ENCODE measurements around the gene CNTN2. TPM values are rescaled to one million over a fixed set of nuclear protein-coding genes. Genes with fewer than 3 reads are reported as not detected.

Gene CNTN2
- total RNA-seq, 1 experiment from 2014 or later: 1.2 TPM

DNA sequence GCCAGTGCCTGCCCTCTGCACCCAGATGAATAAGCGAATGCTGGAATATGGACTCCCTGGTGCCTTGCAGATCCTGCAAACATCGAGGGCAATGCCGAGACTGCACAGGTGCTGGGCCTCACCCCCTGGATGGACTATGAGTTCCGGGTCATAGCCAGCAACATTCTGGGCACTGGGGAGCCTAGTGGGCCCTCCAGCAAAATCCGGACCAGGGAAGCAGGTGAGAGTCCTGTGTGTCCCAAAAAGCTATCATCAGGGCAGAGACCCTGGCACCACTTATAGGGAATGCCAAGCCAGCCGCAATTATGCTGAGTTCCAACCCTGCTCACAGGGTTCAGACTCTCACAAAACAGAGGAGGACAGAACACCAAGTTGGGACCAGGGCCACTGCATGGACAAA lies 24.0 kb downstream of the CNTN2 start:
- Mint-ChIP-seq H3K27me3 (ENCODE audit: low read depth) (no peaks in the 10 kb centered on the region), H3K4me1 (peaks cover 3% of the 10 kb centered on the region; the same call in 1 of the 2 replicates), H3K4me3 (no peak overlapping the region), H3K36me3 (no peaks in the 10 kb centered on the region), H3K9me3 (no peaks in the 10 kb centered on the region), H3K27ac (no peak overlapping the region)
- TF ChIP-seq, protein P1, sequence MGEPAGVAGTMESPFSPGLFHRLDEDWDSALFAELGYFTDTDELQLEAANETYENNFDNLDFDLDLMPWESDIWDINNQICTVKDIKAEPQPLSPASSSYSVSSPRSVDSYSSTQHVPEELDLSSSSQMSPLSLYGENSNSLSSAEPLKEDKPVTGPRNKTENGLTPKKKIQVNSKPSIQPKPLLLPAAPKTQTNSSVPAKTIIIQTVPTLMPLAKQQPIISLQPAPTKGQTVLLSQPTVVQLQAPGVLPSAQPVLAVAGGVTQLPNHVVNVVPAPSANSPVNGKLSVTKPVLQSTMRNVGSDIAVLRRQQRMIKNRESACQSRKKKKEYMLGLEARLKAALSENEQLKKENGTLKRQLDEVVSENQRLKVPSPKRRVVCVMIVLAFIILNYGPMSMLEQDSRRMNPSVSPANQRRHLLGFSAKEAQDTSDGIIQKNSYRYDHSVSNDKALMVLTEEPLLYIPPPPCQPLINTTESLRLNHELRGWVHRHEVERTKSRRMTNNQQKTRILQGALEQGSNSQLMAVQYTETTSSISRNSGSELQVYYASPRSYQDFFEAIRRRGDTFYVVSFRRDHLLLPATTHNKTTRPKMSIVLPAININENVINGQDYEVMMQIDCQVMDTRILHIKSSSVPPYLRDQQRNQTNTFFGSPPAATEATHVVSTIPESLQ (CRISPR knock-in tag; IDR thresholded peaks at IDR 0.05): no peak
- no peak for TF ChIP-seq MYBL2 (CRISPR knock-in tag; IDR thresholded peaks at IDR 0.05)
- TF ChIP-seq RORB (CRISPR knock-in tag; IDR thresholded peaks at IDR 0.05): no peak
- TF ChIP-seq ZNF263 (CRISPR knock-in tag; IDR thresholded peaks at IDR 0.05; ENCODE audit: low read depth): no peak
- no peak for TF ChIP-seq SOX15 (CRISPR knock-in tag; IDR thresholded peaks at IDR 0.05)
- TF ChIP-seq RELA (CRISPR knock-in tag; IDR thresholded peaks at IDR 0.05; ENCODE audit: borderline replicate concordance): no peak
- no peak for TF ChIP-seq TEAD1 (CRISPR knock-in tag; IDR thresholded peaks at IDR 0.05)
- no peak for TF ChIP-seq SMAD3 (CRISPR knock-in tag; IDR thresholded peaks at IDR 0.05; ENCODE audit: borderline replicate concordance)
- TF ChIP-seq CREB1 (CRISPR knock-in tag; IDR thresholded peaks at IDR 0.05): no peak
- no peak for TF ChIP-seq NFATC4 (CRISPR knock-in tag; IDR thresholded peaks at IDR 0.05)
- no peak for TF ChIP-seq ATF1 (CRISPR knock-in tag; IDR thresholded peaks at IDR 0.05)
- DNase-seq (ENCODE audit: low spot score) (no peak), ATAC-seq (no peak)
- ChIA-PET CTCF (interaction anchor here (1.3 to 2.1 kb wide), 5 partner anchors 9 to 77 kb away, joined by 5 to 57 read pairs (median 6); partner anchors contain the start of gene RBBP5), POLR2A (no interaction called here)

DNA sequence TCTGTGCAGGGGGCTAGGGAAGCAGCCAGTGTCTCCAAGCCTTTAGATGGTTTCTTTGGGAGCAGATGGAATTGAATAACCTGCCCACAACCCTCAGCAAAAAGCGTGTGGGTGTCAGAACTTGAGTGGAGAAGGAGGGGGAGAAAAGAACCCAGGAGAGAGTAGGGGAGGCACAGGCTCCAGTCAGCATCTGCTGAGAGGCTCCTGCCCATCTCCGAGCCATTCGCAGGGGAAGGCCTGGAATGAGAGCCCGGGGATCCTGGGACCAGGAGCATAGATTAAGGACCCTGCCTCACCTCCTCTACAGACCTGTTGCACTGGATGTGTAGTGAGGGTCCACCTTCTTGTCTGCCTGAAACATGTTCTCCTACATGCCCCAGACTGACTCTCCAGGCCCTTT lies 25.0 kb downstream of the CNTN2 start:
- Mint-ChIP-seq H3K4me3 (no peak overlapping the region), H3K9me3 (no peaks in the 10 kb centered on the region), H3K27me3 (ENCODE audit: low read depth) (no peaks in the 10 kb centered on the region), H3K36me3 (no peaks in the 10 kb centered on the region), H3K4me1 (0 out of 2 replicates have a peak, but pooled peaks cover 2% of the 10 kb centered on the region), H3K27ac (no peak overlapping the region)
- ChIA-PET CTCF (interaction anchor here (1.8 kb wide), 1 partner anchor 79 kb away, joined by 8 read pairs; no protein-coding TSS in a partner anchor), POLR2A (no interaction called here)
- no peak for TF ChIP-seq ZNF219 (CRISPR knock-in tag; IDR thresholded peaks at IDR 0.05; ENCODE audit: borderline replicate concordance)
- no peak for DNase-seq (ENCODE audit: low spot score)
- no peak for ATAC-seq

DNA sequence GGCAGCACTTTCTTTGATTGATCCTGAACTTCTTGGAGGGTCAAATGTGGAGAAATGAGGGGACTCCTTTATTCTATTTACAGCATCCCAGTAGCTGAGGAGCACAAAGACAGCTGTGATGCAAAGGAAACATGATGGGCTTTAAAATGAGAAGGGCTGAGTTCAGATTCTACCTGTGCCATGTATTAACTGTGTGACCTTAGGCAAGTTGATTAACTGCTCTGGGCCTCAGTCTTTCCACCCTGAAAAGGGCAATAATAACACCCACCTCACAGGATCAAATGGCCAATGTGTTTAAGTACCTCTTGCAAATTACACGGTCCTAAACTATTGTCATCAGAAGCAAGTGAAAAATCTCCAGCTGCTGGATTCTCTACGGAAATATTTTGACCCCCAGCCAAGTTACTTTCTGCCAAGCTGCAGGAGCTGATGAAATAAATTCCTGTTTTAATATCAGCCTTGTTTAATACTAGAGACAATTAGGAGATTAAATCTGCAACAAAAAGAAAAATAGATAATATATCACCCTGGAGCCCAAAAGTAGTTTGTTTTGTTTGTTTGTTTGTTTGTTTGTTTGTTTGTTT lies 25.5 kb downstream of the CNTN2 start:
- ChIA-PET POLR2A (no interaction called here), CTCF (interaction anchor here (1.8 kb wide), 1 partner anchor 79 kb away, joined by 8 read pairs; no protein-coding TSS in a partner anchor)
- 0 out of 2 replicates have a peak, but pooled peaks cover 2% of the 10 kb centered on the region for H3K4me1 Mint-ChIP-seq
- H3K9me3 Mint-ChIP-seq: no peaks in the 10 kb centered on the region
- no peak for ATAC-seq
- H3K27ac Mint-ChIP-seq: no peak overlapping the region
- H3K4me3 Mint-ChIP-seq: no peak overlapping the region
- no peaks in the 10 kb centered on the region for H3K27me3 Mint-ChIP-seq (ENCODE audit: low read depth)
- TF ChIP-seq ZNF423 (CRISPR knock-in tag; IDR thresholded peaks at IDR 0.05): no peak
- no peak for TF ChIP-seq OVOL2 (CRISPR knock-in tag; IDR thresholded peaks at IDR 0.05; ENCODE audit: borderline replicate concordance)
- TF ChIP-seq, protein P2, sequence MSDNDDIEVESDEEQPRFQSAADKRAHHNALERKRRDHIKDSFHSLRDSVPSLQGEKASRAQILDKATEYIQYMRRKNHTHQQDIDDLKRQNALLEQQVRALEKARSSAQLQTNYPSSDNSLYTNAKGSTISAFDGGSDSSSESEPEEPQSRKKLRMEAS (CRISPR knock-in tag; IDR thresholded peaks at IDR 0.05): no peak
- TF ChIP-seq, protein P3, sequence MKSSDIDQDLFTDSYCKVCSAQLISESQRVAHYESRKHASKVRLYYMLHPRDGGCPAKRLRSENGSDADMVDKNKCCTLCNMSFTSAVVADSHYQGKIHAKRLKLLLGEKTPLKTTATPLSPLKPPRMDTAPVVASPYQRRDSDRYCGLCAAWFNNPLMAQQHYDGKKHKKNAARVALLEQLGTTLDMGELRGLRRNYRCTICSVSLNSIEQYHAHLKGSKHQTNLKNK (CRISPR knock-in tag; IDR thresholded peaks at IDR 0.05): no peak
- no peak for TF ChIP-seq PRRX2 (CRISPR knock-in tag; IDR thresholded peaks at IDR 0.05)
- no peaks in the 10 kb centered on the region for H3K36me3 Mint-ChIP-seq
- no peak for DNase-seq (ENCODE audit: low spot score)

DNA sequence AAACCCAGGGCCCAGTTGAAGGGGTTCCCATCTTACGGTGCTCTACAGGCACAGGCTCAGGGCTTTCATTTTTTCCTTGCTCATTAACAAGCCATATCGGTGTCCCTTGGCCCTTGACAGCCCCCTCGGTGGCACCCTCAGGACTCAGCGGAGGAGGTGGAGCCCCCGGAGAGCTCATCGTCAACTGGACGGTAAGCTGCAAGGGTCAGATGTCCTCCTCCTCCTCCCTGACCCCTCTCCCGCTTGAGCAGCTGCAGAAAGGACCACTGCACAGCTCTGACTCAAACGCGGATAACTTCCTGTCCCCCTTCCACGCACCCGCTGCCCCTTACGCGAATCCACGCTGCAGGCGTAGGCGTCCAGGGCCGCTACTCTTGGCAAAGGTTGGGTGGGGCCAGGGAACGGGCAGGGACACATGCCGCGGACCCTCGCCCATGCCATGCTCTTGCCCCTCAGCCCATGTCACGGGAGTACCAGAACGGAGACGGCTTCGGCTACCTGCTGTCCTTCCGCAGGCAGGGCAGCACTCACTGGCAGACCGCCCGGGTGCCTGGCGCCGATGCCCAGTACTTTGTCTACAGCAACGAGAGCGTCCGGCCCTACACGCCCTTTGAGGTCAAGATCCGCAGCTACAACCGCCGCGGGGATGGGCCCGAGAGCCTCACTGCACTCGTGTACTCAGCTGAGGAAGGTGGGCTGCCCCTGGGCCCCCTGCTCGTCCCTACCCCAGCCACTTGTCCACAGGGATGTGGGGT lies 26.5 kb downstream of the CNTN2 start:
- Mint-ChIP-seq H3K9me3 (no peaks in the 10 kb centered on the region), H3K27ac (no peak overlapping the region), H3K4me3 (no peak overlapping the region), H3K4me1 (0 out of 2 replicates have a peak, but pooled peaks cover 2% of the 10 kb centered on the region), H3K27me3 (ENCODE audit: low read depth) (no peaks in the 10 kb centered on the region), H3K36me3 (no peaks in the 10 kb centered on the region)
- DNase-seq (ENCODE audit: low spot score) (no peak), ATAC-seq (no peak)
- ChIA-PET POLR2A (no interaction called here), CTCF (interaction anchor here (1.2 to 1.8 kb wide), 3 partner anchors 8 to 80 kb away, joined by 3 to 8 read pairs (median 5); no protein-coding TSS in a partner anchor)
- TF ChIP-seq ZNF219 (CRISPR knock-in tag; IDR thresholded peaks at IDR 0.05; ENCODE audit: borderline replicate concordance): no peak
- TF ChIP-seq, protein P4, sequence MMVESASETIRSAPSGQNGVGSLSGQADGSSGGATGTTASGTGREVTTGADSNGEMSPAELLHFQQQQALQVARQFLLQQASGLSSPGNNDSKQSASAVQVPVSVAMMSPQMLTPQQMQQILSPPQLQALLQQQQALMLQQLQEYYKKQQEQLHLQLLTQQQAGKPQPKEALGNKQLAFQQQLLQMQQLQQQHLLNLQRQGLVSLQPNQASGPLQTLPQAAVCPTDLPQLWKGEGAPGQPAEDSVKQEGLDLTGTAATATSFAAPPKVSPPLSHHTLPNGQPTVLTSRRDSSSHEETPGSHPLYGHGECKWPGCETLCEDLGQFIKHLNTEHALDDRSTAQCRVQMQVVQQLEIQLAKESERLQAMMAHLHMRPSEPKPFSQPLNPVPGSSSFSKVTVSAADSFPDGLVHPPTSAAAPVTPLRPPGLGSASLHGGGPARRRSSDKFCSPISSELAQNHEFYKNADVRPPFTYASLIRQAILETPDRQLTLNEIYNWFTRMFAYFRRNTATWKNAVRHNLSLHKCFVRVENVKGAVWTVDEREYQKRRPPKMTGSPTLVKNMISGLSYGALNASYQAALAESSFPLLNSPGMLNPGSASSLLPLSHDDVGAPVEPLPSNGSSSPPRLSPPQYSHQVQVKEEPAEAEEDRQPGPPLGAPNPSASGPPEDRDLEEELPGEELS (CRISPR knock-in tag; IDR thresholded peaks at IDR 0.05): no peak
- TF ChIP-seq, protein P5, sequence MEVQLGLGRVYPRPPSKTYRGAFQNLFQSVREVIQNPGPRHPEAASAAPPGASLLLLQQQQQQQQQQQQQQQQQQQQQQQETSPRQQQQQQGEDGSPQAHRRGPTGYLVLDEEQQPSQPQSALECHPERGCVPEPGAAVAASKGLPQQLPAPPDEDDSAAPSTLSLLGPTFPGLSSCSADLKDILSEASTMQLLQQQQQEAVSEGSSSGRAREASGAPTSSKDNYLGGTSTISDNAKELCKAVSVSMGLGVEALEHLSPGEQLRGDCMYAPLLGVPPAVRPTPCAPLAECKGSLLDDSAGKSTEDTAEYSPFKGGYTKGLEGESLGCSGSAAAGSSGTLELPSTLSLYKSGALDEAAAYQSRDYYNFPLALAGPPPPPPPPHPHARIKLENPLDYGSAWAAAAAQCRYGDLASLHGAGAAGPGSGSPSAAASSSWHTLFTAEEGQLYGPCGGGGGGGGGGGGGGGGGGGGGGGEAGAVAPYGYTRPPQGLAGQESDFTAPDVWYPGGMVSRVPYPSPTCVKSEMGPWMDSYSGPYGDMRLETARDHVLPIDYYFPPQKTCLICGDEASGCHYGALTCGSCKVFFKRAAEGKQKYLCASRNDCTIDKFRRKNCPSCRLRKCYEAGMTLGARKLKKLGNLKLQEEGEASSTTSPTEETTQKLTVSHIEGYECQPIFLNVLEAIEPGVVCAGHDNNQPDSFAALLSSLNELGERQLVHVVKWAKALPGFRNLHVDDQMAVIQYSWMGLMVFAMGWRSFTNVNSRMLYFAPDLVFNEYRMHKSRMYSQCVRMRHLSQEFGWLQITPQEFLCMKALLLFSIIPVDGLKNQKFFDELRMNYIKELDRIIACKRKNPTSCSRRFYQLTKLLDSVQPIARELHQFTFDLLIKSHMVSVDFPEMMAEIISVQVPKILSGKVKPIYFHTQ (CRISPR knock-in tag; IDR thresholded peaks at IDR 0.05): no peak
